ENCODE measurements around the gene PRR14.

PRR14 gene

DNA sequence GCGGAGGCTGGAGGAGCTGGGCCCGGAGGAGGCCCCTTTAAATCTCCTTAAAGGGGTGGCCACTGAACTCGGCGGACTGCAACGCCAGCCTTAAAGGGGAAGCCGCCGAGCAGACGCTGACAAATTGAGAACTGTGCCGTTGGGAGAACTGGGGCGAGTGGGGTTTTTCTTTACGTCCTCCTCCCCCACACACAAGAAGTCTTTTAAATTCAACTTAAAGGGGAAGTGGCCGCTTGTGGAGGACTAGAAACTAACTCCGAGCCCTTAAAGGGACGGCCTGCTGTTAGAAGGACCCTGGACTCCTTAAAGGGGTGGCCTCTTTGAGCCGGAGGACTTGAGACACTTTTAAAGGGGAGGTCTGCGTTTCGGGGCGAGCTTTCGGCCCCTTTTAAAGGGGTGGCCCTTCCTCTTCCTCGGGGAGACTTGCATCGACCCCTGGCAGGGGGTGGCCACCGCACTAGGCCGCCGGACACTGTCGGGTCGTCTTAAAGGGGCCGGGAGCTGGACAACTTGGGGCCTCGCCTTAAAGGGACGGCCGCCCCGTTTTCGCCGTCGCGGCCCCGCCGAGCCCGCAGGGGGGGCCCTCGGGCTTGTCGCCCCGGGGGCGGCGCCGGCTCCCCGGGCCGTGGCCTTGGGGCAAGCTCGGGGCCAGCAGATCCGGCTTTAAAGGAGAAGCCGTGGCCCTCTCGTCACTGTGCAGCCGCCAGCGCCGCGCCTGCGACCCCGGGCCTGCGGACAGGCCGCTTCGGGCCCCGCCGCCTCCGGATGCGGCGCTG lies 8.2 kb downstream of the PRR14 start (continued):
- TF ChIP-seq ZNF18 (tag by site-specific recombination; IDR thresholded peaks at IDR 0.05) (no peak), KLF16 (tag by site-specific recombination; IDR thresholded peaks at IDR 0.05) (0 out of 2 replicates have a peak, but pooled peaks have one; percentile 37), ZNF501 (tag by site-specific recombination; IDR thresholded peaks at IDR 0.05) (peak; percentile 33; the same call in 1 of the 2 replicates), ZNF660 (tag by site-specific recombination; IDR thresholded peaks at IDR 0.05) (peak; percentile 87; the same call in 1 of the 2 replicates), ZBTB10 (tag by site-specific recombination; IDR thresholded peaks at IDR 0.05) (peak; percentile 60; the same call in 1 of the 2 replicates), TCF7L2 (IDR thresholded peaks at IDR 0.05; ENCODE audit: borderline replicate concordance, low read depth, low read length) (peak; percentile 54; the same call in 1 of the 2 replicates), ZXDB (tag by site-specific recombination; IDR thresholded peaks at IDR 0.05) (peak; percentile 87), IKZF3 (tag by site-specific recombination; IDR thresholded peaks at IDR 0.05) (0 out of 2 replicates have a peak, but pooled peaks have one; percentile 12)
- TF ChIP-seq, protein P1, sequence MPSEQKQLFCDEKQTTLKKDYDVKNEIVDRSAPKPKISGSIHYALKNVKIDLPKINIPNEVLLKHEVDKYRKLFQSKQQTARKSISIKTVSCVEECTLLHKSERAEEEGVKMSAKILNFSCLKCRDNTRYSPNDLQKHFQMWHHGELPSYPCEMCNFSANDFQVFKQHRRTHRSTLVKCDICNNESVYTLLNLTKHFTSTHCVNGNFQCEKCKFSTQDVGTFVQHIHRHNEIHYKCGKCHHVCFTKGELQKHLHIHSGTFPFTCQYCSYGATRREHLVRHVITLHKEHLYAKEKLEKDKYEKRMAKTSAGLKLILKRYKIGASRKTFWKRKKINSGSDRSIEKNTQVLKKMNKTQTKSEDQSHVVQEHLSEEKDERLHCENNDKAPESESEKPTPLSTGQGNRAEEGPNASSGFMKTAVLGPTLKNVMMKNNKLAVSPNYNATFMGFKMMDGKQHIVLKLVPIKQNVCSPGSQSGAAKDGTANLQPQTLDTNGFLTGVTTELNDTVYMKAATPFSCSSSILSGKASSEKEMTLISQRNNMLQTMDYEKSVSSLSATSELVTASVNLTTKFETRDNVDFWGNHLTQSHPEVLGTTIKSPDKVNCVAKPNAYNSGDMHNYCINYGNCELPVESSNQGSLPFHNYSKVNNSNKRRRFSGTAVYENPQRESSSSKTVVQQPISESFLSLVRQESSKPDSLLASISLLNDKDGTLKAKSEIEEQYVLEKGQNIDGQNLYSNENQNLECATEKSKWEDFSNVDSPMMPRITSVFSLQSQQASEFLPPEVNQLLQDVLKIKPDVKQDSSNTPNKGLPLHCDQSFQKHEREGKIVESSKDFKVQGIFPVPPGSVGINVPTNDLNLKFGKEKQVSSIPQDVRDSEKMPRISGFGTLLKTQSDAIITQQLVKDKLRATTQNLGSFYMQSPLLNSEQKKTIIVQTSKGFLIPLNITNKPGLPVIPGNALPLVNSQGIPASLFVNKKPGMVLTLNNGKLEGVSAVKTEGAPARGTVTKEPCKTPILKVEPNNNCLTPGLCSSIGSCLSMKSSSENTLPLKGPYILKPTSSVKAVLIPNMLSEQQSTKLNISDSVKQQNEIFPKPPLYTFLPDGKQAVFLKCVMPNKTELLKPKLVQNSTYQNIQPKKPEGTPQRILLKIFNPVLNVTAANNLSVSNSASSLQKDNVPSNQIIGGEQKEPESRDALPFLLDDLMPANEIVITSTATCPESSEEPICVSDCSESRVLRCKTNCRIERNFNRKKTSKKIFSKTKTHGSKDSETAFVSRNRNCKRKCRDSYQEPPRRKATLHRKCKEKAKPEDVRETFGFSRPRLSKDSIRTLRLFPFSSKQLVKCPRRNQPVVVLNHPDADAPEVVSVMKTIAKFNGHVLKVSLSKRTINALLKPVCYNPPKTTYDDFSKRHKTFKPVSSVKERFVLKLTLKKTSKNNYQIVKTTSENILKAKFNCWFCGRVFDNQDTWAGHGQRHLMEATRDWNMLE (tag by site-specific recombination; conservative IDR thresholded peaks at IDR 0.05; ENCODE audit: low read depth), result peak; percentile 19; the same call in 1 of the 2 replicates

- peak overlapping the region; percentile 95 for H3K27ac ChIP-seq (ENCODE audit: extremely low read depth, low read depth, low read length)
- H3K9me3 ChIP-seq (ENCODE audit: control insufficient read depth, insufficient read depth, low read depth, low read length), result no peaks in the 10 kb centered on the region
- peaks cover 26 to 68% of the 10 kb centered on the region in 2 experiments; a peak in 2 of 3 replicates for H3K36me3 ChIP-seq (ENCODE audit: control insufficient read depth in 2 of 2, insufficient read depth in 1 of 2, low read length in 2 of 2)
- POLR2A ChIA-PET, result interaction anchor here (0.6 to 2.6 kb wide), 18 partner anchors 8 to 594 kb away, joined by 3 to 29 read pairs (median 6); partner anchors contain the start of genes ALDOA, DCTPP1, PHKG2 and PRR14
- peak overlapping the region; percentile 91 for H3K4me3 ChIP-seq (ENCODE audit: low read depth, low read length)
- peaks cover 7% of the 10 kb centered on the region for H3K4me1 ChIP-seq (ENCODE audit: control insufficient read depth, insufficient read depth, low read length)
- CTCF ChIA-PET, result interaction anchor here (0.6 to 4.1 kb wide), 10 partner anchors 10 to 499 kb away, joined by 3 to 43 read pairs (median 4); partner anchors contain the start of gene PRR14
- peak; percentile 53 for TF ChIP-seq SP2 (tag by site-specific recombination; IDR thresholded peaks at IDR 0.05)
- peak; percentile 89 for TF ChIP-seq EGR2 (tag by site-specific recombination; IDR thresholded peaks at IDR 0.05; ENCODE audit: low read depth)
- 0 out of 2 replicates have a peak, but pooled peaks have one; percentile 44 for TF ChIP-seq HOXC10 (CRISPR knock-in tag; IDR thresholded peaks at IDR 0.05)
- peak; percentile 50 for TF ChIP-seq GLIS1 (tag by site-specific recombination; IDR thresholded peaks at IDR 0.05)
- peak; percentile 66 for TF ChIP-seq ZNF398 (tag by site-specific recombination; IDR thresholded peaks at IDR 0.05)
- TF ChIP-seq, protein P2, sequence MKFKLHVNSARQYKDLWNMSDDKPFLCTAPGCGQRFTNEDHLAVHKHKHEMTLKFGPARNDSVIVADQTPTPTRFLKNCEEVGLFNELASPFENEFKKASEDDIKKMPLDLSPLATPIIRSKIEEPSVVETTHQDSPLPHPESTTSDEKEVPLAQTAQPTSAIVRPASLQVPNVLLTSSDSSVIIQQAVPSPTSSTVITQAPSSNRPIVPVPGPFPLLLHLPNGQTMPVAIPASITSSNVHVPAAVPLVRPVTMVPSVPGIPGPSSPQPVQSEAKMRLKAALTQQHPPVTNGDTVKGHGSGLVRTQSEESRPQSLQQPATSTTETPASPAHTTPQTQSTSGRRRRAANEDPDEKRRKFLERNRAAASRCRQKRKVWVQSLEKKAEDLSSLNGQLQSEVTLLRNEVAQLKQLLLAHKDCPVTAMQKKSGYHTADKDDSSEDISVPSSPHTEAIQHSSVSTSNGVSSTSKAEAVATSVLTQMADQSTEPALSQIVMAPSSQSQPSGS (tag by site-specific recombination; IDR thresholded peaks at IDR 0.05; ENCODE audit: low read depth), result no peak
- 0 out of 2 replicates have a peak, but pooled peaks have one; percentile 52 for TF ChIP-seq ZBTB7A (tag by site-specific recombination; IDR thresholded peaks at IDR 0.05; ENCODE audit: low read depth)
- TF ChIP-seq ZBTB17 (tag by site-specific recombination; IDR thresholded peaks at IDR 0.05), result peak; percentile 59
Measured at GRCh38 chr16:30659507-30660423, 9.0 kb downstream of the PRR14 start.
